Measurements from ENCODE around the gene HMG20A. TPM values are rescaled to one million over a fixed set of nuclear protein-coding genes. Genes with fewer than 3 reads are reported as not detected.

HMG20A gene
- total and polyA plus RNA-seq, 12 donors = 14.0 to 57.2 (median 38.9) TPM

GRCh38 chr15:77493324-77493907 lies 72.7 kb downstream of the HMG20A start:
- H3K27me3 ChIP-seq = no peaks in the 10 kb centered on the region
- no peaks in the 10 kb centered on the region for H3K9me3 ChIP-seq (replicated peaks in 1 of 3)
- no peak overlapping the region for H3K27ac ChIP-seq
- WGBS, 4 donors = 71 to 80% (median 76%) methylated on average over 3 of the region's 3 CpGs
- H3K4me1 ChIP-seq (replicated peaks in 1 of 2) = peaks cover 12 to 45% of the 10 kb centered on the region in 2 donors
- DNase-seq = no peak
- TF ChIP-seq CTCF (IDR thresholded peaks at IDR 0.05) (no peak), POLR2A (IDR thresholded peaks at IDR 0.05) (no peak)
- no peaks in the 10 kb centered on the region for H3K36me3 ChIP-seq (replicated peaks in 1 of 2)
- no peak overlapping the region for H3K4me3 ChIP-seq
- intact Hi-C loops (cut with DNase I) = loop anchor here (10.0 kb wide), 3 partner anchors 309 to 459 kb away; no protein-coding TSS in a partner anchor

GRCh38 chr15:77494073-77494867 lies 73.6 kb downstream of the HMG20A start:
- intact Hi-C loops (cut with DNase I) = loop anchor here (10.0 kb wide), 3 partner anchors 309 to 459 kb away; no protein-coding TSS in a partner anchor
- Histone ChIP-seq H3K36me3 (replicated peaks in 1 of 2) (no peaks in the 10 kb centered on the region), H3K9me3 (replicated peaks in 1 of 3) (no peaks in the 10 kb centered on the region), H3K27ac (no peak overlapping the region), H3K4me3 (no peak overlapping the region), H3K27me3 (no peaks in the 10 kb centered on the region), H3K4me1 (replicated peaks in 1 of 2) (peaks cover 12 to 51% of the 10 kb centered on the region in 2 donors)
- WGBS, 4 donors = 38 to 63% (median 55%) methylated on average over 2 of the region's 2 CpGs
- no peak for TF ChIP-seq CTCF (IDR thresholded peaks at IDR 0.05)
- no peak for TF ChIP-seq POLR2A (IDR thresholded peaks at IDR 0.05)
- no peak for DNase-seq

GRCh38 chr15:77494964-77495363 lies 74.3 kb downstream of the HMG20A start:
- no peak overlapping the region for H3K27ac ChIP-seq
- H3K4me1 ChIP-seq (replicated peaks in 1 of 2) = peaks cover 12 to 51% of the 10 kb centered on the region in 2 donors
- intact Hi-C loops (cut with DNase I) = loop anchor here (5.0 to 10.0 kb wide), 4 partner anchors 73 to 460 kb away; partner anchors contain the start of genes HMG20A (in 1 of the 2) and PEAK1 (in 1 of the 2)

GRCh38 chr15:77495838-77496596 lies 75.3 kb downstream of the HMG20A start:
- peak in 3 of 7 donors; percentile 49 to 74 (median 53) for DNase-seq
- H3K4me1 ChIP-seq (replicated peaks in 1 of 2) = peaks cover 12 to 51% of the 10 kb centered on the region in 2 donors
- H3K27ac ChIP-seq = peak overlapping the region in 3 of 5 donors; percentile 7 to 82 (median 73)
- no peak overlapping the region for H3K4me3 ChIP-seq
- no peaks in the 10 kb centered on the region for H3K9me3 ChIP-seq (replicated peaks in 1 of 3)
- no peak for TF ChIP-seq POLR2A (IDR thresholded peaks at IDR 0.05)
- TF ChIP-seq CTCF (IDR thresholded peaks at IDR 0.05) = no peak
- no peaks in the 10 kb centered on the region for H3K36me3 ChIP-seq (replicated peaks in 1 of 2)
- intact Hi-C loops (cut with DNase I) = loop anchor here (5.0 to 10.0 kb wide), 4 partner anchors 74 to 461 kb away; partner anchors contain the start of genes HMG20A (in 1 of the 2) and PEAK1 (in 1 of the 2)
- no peaks in the 10 kb centered on the region for H3K27me3 ChIP-seq
- WGBS, 4 donors = 64 to 80% (median 68%) methylated on average over 8 to 10 of the region's 10 CpGs

More at GRCh38 chr15:77494964-77495363, 74.3 kb downstream of the HMG20A start:
- Histone ChIP-seq H3K4me3 (no peak overlapping the region), H3K9me3 (replicated peaks in 1 of 3) (no peaks in the 10 kb centered on the region), H3K36me3 (replicated peaks in 1 of 2) (no peaks in the 10 kb centered on the region), H3K27me3 (no peaks in the 10 kb centered on the region)
- TF ChIP-seq POLR2A (IDR thresholded peaks at IDR 0.05) = no peak
- 73 to 87% (median 86%) methylated on average over 7 of the region's 7 CpGs for WGBS, 4 donors
- no peak for DNase-seq

All from adrenal gland (tissue), 12 donors.